8988T (cell line): Measurements from ENCODE around the gene PTBP3.

ENCODE experiments used
- DNase-seq: peaks from one replicate; pipeline ENCODE4 v3.0.0; 2011

PTBP3 gene

DNA sequence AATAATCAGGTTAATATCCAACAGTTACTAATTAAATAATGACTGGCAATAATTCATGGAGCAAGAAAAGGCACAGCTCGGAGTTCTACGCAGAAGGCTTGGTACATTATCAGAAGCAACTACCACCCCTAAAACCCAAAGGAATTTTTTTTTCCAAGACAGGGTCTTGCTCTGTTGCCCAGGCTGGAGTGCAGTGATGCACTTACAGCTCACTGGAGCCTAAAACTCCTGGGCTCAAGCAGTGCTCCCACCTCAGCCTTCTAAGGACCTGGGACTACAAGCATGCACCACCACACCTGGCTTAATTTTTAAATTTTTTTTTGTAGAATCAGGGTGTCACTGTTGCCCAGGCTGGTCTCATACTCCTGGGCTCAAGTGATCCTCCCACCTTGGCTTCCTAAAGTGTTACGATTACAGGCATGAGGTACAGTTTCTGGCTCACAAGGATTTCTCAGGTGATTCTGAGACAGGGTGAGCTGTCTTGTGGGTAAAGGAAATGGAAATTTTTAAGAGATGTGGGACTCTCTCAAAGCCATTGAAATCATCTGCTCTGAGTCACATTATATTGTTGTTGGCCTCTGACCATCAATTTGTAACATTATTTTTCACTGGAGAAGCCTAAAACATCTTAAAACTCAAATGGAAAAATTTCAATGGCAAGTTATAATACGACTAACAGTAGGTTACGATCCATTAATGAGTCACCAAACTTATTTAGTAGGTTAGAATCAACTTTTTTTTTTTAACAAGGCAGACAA is 26.8 kb upstream of the PTBP3 start:
- no peak for DNase-seq

DNA sequence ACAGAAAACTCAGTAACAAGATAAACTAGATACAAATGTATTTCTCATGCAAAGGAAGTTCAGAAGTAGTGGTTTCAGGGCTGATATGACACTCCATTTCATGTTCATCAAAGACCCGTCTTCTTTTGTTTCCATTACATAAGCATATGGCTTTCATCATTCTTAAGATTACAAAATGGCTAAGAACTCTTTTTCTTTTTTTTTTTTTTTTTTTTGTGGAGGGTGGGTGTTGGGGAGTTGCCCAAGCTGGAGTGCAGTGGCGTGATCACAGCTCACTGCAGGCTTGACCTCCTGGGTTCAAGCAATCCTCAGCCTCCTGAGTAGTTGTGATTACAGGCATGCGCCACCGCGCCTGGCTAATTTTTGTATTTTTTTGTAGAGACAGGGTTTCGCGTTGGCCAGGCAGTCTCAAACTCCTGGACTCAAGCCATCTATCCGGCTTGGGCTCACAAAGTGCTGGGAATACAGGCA is 22.0 kb upstream of the PTBP3 start:
- no peak for DNase-seq

DNA sequence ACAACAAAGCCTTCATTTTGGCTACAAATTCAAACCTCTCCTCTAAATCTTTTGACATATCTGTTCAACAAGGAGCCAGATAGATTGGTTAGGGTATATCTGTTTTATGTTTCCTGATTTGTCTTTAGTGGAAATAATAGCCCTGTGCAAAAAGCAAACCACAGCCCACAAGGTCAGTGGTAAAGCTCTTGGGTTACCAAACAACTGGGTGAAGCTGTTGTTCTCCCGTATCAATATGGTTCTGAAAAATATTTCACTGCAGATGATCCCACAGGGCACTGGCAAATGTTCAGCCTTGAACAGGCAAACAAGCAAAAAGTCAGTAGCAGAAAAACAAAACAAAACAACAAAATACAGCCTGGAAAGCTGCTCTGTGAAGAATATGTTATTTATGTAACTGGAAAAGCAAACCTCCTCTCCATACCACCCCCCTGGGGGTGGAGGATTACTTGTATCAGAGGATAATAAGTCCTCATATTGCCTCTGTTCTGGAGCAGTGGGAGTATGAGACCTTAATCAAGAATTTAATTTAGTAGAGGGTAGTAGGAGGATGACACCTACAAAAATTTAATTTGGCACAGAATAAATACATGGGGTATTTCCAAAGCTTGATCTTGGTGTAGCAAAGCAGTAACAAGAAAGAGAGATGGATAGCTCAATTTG is 20.8 kb upstream of the PTBP3 start:
- DNase-seq: no peak

DNA sequence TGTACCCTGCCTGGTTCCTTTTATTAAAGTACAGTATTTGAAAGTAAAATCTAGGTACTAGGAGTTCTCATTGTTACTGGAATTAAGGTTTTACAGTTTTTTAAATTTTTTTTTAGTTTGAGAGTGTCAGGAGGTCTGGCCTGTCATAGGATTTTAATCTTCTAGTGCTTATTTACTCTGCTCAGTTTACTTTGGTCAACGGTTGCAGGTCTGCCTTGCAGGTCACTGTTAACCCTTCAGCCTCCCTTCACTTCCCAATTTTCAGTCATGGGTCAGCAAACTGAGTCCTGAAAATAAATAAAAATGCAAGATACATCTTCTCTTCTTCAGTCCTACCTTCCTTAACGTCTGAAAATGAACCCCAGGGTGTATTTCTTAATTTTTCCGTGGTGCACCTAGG is 18.8 kb upstream of the PTBP3 start:
- DNase-seq: no peak

DNA sequence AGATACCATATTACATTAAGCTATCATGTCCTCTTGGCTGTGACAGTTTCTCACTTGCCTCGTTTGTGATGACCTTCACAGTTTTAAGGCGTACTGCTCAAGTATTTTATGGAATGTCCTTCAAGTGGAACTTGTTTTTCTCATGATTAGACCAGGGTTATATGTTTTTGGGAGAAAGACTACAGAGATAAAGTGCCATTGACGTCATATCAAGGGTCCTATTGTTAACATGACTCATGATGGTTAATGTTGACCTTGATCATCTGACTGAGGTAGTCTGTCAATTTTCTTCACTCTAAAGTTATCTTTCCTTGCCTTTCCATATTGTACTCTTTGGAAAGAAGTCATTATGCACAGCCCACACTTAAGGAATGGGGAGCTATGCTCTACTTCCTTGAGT is 17.8 kb upstream of the PTBP3 start:
- DNase-seq: no peak

DNA sequence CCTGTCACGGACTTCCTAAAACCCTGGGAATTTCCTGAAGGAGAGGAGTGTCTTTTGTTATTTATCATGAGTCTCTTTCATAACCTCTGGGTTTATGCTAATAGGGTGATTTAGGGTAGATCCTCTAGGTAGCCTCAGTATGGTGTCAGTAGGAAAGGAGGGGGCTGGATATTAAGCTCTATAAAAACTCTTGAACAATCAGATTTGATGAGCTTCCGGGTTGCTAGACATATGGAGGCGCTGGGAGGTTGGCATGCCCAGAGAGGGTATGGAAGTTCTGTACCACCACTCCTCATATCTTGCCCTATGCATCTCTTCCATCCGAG is 15.6 kb upstream of the PTBP3 start:
- no peak for DNase-seq

DNA sequence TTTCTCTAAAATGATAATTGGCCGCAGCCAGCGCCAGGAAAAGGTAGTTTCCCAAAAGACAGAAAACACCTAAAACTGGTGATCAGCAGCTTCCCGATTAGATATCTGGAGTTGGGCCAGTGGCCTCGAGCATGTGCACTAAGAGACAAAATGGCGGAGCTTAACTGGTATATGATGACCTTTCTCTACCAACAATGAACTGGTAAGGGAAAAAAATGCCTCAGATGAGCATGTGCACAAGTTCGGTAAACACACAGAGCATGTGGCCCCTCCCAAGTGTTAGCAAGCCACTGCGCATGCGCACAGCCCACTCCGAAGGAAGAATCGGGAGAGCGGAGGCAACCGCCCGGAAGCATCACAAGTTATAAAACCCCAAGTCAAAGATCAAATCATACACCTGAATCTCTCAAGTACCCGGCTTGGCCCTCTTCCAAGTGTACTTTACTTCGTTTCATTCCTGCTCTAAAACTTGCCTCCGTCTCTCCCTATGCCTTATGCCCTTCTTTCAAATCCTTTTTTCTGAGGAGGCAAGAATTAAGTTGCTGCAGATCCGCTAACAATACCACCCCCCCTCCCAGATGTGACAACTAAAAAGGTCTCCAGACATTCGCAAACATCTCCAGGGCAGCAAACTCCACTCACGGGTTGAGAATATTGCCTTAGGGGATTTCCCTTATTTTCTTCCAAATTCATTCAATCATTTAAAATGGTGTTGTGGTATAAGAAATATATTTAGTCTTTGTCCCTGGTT is 15.0 kb upstream of the PTBP3 start:
- DNase-seq: no peak

DNA sequence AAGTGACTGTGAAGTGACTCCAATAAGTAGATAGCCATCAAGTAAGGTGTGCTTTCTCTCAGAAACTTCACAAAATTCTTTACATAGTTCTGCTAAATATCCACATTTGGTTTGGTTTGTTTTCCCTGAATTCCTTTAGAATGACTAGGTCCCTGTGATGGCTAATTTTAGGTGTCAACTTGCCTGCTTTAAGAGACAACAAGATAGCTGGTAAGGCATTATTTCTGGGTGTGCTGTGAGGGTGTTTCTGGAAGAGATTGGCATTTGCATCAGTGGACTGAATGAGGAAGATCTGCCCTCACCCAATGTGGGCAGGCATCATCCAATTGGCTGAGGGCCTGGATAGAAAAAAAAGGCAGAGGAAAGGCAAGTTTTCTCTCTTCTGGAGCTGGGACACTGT is 8.3 kb upstream of the PTBP3 start:
- DNase-seq: no peak

DNA sequence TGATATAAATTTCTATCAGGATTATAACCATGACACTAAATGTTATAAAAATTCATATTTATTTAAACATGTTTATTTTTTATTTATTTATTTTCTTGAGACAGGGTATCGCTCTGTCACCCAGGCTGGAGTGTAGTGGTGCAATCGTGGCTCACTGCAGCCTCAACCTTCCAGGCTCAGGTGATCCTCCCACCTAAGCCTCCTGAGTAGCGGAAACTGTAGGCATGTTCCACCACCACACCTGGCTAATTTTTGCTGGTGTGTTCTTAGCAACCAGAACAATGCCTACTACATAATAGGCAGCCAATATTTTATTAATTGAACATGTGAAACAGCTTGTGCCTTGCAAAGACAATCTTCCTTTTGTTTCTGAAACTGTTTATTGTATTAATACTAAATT is 6.5 kb upstream of the PTBP3 start:
- DNase-seq: no peak

DNA sequence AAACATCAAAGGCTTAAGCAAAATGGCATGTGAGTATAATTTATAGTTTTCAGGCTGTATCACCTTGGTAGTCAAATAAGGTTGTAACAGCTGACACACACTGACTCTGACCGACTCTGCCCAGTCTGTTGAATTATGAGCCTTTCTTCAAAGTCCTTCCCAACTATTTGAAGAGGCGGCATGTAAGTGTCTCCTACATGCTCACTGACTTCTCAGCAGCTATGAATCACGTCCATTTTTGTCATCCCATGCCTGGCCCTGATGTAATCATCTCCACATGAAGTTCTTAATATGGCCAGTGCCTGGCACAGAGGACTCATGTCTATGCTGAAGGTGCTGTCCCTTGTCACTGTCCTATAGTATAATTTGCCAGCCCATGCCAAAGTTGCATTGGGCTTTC is 5.1 kb upstream of the PTBP3 start:
- no peak for DNase-seq

DNA sequence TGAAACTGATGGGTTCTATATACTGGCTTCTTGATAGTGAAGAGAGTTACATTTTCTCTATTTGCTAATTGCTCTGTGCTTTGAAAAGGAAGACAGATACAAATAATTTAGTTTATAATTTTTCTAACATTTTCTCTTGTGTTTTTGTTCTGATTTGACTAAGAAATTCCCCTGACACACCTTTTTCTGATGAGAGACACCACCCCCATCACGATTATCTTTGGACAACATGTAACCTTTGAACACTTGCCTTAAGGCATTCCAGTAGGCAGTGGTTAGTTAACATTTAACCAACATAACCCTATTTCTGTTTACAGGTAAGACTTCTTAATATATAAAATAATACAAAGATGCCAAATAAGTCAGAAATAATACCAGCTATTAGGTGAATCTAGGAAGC is 4.1 kb upstream of the PTBP3 start:
- DNase-seq: no peak

DNA sequence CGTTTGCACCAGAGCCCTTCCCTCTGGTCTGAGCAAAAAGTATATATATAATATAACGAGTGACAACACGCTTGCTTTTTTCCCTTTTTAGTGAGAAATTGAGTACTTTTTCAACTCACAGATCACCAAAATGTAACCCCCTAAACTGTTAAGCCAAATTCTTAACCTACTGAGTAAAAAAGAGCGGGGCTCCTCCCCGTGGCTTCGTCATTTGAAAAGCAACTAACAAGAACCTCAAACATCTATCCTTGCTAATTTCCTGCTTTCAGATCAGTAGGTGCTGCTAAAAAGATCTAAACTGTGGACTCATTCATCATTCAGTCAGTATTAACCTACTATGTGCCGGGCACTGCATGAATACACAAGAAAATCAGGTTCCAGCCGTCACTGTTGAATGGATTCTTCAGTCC is 1.0 kb upstream of the PTBP3 start:
- DNase-seq: no peak

DNA sequence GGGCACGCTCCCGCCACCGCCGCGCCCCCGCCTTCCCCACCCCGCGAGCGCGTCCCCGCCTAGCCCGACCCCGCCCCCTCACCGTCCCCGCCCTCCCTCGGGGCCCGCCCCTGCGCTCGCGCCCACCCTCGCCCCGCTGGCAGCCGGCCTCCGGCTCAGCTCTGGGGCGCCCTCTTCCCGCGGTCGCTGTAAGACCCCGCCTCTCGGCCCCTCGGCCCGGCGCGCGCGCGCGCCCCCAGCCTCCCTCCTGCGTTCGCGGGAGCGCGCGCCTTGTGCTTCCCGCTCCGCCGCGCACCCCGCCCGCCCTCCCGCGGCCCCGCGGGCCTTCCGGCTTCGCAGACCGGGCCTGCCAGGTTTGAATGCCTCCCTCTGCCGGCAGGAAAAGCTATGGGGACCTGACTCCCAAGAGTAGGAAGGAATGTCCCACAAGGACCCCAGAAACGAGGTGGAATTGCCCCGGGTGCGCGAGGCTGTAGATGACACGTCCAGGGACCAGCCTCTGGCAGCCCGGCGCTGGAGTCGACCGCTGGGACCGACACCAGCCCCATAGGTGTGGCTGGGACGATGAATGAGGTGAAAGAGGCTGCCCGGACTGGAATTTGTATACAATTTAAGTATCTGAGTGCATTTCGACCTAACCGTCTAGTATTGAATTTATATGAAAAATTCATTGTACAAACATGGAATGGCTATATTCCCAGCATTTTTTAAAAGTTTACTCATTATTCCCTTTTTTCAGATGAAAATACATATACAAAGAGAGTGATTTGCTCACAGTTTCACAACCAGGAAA is 416 bp upstream of the PTBP3 start:
- DNase-seq: peak; percentile 85

DNA sequence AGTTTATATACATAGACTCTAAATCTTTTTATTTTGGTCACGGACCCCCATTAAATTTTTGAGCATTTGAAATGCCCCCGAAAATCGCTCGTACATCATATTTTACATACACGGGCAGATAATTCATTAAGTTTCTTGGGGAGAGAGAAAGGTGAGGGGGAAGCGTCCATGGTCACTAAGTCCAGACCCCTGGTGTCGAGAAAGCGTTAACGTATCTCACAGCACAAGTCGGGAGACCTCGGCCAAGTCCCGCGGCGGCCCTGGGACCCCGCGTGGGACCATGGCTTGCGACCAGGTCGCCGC is 794 bp downstream of the PTBP3 start:
- no peak for DNase-seq

DNA sequence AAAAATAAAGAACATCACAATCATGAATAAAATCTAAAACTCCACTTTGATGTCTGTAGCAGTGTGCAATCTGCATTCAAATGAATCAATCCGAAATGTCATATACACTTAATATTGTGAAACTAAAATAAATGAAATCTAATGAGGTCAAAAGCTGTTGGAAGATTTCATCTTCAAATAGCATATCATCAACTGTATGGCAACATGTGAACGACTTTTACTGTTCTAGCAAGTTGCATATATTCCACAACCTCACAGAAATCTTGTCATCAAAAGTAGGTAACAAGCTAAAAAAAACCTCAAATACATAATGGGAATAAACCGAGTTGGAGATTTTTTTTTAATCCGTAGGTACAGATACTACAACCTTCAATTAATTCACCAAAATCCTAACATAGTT is 1.2 kb downstream of the PTBP3 start:
- no peak for DNase-seq

DNA sequence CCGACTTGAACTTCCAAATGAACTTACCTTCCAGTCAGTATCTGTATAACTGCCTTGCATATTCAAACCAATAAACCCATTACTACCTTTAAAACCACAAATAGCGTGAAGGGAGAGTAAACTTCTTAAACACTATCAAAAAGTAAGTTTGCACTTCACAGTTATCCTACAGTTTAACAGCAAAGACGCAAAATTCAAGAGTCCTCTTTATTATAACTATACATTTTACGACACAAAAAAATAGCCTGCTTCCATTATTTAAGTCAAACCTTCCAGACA is 1.8 kb downstream of the PTBP3 start:
- DNase-seq: no peak

DNA sequence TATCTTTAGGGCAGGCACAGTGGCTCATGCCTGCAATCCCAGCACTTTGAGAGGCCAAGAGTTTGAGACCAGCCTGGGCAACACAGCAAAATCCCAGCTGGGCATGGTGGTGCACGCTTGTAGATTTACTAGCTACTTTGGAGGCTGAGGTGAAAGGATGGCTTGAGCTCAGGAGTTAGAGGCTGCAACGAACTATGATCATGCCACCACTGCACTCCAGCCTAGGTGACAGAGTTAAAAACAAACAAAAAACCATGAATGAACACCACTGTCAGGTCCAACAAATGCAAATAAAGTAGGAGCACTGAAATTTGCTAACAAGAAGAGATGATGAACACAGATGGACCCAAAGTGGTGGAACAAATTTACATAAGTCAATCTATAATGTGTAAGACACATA is 4.9 kb downstream of the PTBP3 start:
- DNase-seq: no peak

DNA sequence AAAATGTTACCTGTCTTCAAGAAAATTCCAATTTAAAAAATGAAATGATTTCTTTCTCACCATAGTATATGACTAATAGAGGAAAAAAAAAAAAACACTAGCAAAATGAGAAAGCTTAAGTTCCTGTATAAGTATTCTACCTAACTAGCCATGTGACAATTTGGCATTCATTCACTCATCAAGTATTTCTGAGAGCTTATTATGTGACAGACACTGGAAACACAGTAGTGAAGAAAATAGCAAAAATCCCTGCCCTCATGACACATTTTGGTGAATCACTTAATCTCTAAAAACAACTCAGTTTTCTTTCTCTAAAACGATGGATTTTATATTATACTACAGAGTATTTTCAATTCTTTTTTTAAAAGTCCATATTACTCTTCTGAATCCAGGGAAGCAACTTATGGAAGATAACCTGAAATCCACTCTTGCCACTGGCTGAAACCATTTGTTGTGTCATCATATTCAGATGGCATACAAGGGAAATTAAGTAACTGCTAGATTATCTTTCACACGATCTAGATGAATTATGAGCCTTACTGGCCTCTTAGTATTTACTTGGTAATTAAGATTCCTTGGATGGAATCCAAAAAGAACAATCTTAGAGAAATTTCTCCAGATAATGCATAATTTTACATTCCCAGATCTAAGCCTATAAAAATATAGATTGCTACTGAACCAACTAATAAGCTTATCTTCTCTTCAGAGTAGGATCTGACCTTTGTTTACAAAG is 5.5 kb downstream of the PTBP3 start:
- no peak for DNase-seq

DNA sequence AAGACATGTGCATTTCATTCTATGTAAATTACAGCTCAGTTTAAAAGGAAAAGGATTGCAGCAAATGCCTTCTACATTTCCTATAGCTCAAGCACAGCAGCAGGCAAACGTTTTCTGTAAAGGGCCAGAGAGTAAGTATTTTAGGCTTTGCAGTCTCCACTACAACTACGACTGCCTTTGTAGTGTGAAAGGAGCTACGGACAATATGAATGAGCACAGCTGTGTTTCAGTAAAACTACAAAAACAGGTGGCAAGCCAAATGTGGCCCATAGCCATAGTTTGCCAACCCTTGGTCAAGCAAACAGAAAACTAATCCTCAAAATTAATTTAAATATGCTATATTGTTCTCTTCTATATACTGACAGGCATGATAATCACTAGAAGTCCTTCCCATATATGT is 7.2 kb downstream of the PTBP3 start:
- DNase-seq: no peak

DNA sequence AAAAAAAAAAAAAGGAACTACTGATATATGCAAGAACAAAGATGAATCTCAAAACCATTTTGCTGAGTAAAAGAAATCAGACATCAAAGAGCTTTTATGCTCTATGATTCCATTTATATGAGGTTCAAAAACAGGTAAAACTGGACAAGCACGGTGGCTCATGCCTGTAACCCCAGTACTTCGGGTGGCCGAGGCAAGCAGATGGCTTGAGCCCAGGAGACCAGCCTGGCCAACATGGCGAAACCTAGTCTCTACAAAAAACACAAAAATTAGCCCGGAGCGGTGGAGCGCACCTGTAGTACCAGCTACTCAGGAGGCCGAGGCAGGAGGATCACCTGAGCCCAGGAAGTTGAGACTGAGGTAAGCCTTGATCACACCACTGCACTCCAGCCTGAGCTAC is 7.8 kb downstream of the PTBP3 start:
- DNase-seq: no peak

DNA sequence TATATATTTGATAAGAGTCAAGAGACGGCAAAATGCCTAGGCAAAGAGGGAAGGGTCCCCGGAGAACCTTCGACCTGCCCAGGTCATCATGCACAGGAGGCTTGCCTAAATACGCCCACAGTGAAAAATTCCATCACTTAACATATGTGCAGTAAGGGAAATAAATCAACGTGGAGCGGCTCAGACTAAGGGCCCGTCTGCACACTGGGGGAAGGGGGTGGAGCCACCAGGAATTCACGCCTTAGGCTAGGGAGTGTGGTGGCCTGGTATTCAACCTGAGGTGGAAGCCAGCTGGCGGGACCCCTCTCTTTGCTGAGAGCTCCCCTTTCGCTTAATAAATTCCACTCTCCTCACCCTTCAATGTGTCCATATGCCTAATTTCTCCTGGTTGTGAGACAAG is 8.3 kb downstream of the PTBP3 start:
- DNase-seq: no peak

DNA sequence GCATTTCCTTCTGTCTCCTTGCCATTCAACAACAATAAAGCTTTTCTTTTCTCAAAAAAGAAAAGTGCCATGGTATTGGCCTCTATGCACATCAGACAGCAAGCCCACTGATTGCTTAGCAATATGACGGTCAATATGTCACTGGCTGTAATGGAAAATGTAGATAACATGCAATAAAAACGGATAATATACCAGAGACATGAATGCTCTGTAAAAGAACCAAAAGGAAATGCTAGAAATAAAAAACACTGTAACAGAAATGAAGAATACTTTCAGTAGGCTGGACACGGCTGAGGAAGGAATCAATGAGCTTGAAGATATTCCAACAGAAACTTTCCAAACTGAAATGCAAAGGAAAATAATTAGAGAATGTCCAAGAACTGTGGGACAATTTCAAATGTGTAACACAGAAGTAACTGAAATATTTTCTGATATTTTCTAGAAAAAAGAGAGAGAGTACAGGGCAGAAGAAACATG is 10.0 kb downstream of the PTBP3 start:
- DNase-seq: no peak
